Measurements from ENCODE around the gene CFAP251.
"Not testable (repeated sequence)": the region's sequence is repeated elsewhere in the genome, so short reads cannot be mapped to it uniquely, and the experiment has no call there.

Gene CFAP251

GRCh38 chr12:121908702-121909101 lies 9.7 kb upstream of the CFAP251 start:
- DNase-seq (ENCODE audit: low read depth in 3 of 3, low spot score in 1 of 3) = no peak

- no peak for DNase-seq (ENCODE audit: low read depth in 3 of 3, low spot score in 1 of 3)
Measured at GRCh38 chr12:121911824-121912585, 6.4 kb upstream of the CFAP251 start.

DNA sequence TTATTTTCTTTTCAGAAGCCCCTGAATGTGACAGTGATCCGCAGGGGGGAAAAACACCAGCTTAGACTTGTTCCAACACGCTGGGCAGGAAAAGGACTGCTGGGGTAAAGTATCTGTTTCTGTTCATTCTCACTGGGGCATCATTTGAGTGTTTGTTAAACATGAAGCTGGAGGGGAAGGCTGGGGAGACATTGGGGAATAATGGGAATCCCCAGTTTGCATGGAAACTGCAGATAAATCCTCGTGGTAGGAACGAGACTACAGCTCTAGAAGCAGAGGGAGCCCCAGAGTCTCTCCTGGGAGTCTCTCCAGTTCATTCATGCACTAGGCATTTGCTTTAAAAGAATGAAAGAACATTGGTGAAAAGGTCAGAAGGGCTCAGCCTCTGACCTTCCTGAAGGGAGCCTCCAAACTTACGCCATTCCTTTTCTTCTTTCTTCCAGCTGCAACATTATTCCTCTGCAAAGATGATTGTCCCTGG lies 2.5 kb upstream of the CFAP251 start:
- no peak for DNase-seq (ENCODE audit: low read depth in 3 of 3, low spot score in 1 of 3)

GRCh38 chr12:121916719-121917118 lies 1.7 kb upstream of the CFAP251 start:
- no peak for DNase-seq (ENCODE audit: low read depth in 3 of 3, low spot score in 1 of 3)

- no peak for DNase-seq (ENCODE audit: low read depth in 3 of 3, low spot score in 1 of 3)
Measured at GRCh38 chr12:121918679-121919038, 267 bp downstream of the CFAP251 start.

GRCh38 chr12:121921066-121921465 lies 2.7 kb downstream of the CFAP251 start:
- DNase-seq (ENCODE audit: low read depth in 3 of 3, low spot score in 1 of 3) = no peak

GRCh38 chr12:121925358-121925695 lies 6.9 kb downstream of the CFAP251 start:
- no peak for DNase-seq (ENCODE audit: low read depth in 3 of 3, low spot score in 1 of 3)

DNA sequence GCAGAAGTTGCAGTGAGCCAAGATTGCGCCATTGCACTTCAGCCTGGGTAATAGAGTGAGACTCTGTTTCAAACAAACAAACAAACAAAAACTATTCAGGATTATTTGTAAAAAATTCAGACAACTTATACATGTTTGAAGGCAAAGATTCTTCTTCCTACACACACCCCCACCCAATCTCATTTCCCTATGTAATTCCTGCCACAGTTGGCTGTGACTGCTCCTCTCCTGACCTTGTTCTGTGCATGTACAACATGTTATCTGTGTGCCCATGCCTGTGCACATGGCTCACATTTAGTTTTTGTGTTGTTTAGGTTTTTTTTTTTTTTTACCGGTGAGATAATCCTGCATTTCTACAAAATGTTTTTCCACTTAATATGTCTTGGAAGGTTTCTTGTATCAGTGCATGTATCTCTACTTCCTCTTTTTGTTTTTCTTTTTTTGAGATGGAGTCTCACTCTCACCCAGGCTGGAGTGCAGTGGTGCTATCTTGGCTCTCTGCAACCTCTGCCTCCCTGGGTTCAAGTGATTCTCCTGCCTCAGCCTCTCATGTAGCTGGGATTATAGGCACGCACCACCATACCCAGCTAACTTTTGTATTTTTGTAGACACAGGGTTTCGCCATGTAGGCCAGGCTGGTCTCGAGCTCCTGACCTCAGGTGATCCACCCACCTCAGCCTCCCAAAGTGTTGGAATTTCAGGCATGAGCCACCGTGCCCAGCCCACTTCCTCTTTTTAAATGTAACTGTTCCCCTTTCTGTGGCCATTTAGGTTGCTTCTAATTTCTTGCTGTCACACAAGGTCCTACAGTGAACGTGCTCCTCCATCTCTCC lies 8.7 kb downstream of the CFAP251 start:
- DNase-seq (ENCODE audit: low read depth in 3 of 3, low spot score in 1 of 3) = no peak

GRCh38 chr12:121927813-121928212 lies 9.4 kb downstream of the CFAP251 start:
- no peak for DNase-seq (ENCODE audit: low read depth in 3 of 3, low spot score in 1 of 3)

- DNase-seq (ENCODE audit: low read depth in 3 of 3, low spot score in 1 of 3) = not testable (repeated sequence)
Measured at GRCh38 chr12:121929545-121929944, 11.2 kb downstream of the CFAP251 start.

GRCh38 chr12:121930862-121931261 lies 12.5 kb downstream of the CFAP251 start:
- no peak for DNase-seq (ENCODE audit: low read depth in 3 of 3, low spot score in 1 of 3)

GRCh38 chr12:121932176-121932536 lies 13.8 kb downstream of the CFAP251 start:
- DNase-seq (ENCODE audit: low read depth in 3 of 3, low spot score in 1 of 3) = no peak

- DNase-seq (ENCODE audit: low read depth in 3 of 3, low spot score in 1 of 3) = no peak
Measured at GRCh38 chr12:121932914-121933521, 14.6 kb downstream of the CFAP251 start.

DNA sequence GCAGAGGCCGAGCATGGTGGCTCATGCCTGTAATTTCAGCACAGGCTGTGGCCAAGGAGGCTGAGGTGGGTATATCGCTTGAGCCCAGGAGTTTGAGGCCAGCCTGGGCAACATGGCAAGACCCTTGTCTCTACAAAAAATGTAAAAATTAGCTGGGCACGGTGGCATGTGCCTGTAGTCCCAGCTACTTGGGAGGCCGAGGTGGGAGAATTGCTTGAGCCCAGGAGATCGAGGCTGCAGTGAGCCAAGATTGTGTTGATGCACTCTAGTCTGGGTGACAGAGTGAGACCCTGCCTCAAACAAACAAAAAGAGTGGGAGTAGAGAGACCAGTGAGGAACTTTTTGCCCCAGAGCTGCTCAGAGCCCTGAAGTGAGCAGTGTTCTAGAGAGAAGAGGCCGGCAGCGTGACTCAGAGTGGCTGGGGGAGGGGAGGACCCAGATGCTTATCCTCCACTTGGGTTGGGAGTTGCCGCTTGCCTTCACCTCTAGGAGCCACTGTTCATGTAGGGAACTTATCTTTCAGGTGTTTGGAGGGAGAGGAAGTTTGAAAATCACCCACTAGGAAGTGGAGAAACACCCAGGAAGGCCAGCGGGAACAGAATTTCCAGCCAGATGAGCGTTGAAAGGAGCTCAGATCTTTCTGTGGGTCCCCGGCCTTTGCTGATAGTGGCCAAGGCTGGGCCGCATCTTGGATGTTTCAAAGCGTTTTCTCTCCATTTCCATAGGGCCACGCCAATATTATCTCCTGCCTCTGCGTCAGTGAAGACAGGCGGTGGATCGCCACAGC lies 15.3 kb downstream of the CFAP251 start:
- no peak for DNase-seq (ENCODE audit: low read depth in 3 of 3, low spot score in 1 of 3)

DNA sequence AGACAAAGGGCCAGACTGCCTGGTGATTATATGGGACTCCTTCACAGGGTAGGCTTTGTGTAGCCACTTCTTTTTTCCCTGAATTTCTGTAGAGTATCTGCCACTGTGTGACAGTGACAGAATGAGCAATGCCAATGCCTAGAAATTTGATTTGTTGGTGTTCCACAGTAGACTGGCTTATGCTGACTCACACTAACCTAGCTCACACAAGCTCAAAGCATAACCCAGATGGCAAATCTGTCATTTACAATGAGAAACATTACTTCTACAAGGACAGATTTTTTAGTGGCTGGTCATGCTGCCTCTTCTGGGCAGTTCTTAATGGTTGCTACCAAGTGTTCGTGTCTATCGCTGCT lies 15.9 kb downstream of the CFAP251 start:
- no peak for DNase-seq (ENCODE audit: low read depth in 3 of 3, low spot score in 1 of 3)

DNA sequence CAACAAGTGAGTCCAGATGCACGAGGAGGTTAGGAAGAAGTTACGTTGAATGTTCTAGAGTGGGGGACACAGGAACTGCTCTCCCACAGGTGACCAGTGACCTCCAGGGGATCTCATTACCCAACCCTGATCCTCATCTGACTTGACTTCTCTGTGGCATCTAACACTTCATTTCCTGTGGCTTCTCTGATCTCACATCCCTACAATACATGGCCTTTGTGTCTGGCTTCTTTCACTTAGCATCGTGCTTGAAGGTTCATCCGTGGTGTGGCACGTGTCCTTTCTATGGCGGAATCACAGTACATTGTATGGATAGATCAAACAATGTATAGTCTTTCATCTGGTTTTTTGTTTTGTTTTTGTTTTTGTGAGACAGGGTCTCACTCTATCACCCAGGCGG lies 19.3 kb downstream of the CFAP251 start:
- no peak for DNase-seq (ENCODE audit: low read depth in 3 of 3, low spot score in 1 of 3)

DNA sequence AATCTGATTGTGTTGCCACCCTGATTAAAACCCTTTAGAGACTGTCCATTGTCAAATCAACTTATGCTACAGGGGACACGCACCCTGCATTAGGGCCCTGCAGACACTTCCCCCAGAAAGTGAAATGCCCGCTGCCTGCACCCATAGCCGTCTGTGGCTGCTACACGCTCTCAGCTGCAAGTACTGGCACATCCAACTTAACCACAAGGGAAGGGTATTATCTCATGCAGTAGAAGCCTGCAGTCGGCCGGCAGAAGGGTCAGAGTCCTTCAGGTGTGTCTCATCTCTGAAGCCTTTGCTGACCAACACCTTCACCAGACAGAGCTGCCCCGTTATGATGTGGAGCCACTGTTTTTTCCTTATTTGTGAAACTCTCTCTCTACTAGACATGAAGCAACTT lies 20.8 kb downstream of the CFAP251 start:
- DNase-seq (ENCODE audit: low read depth in 3 of 3, low spot score in 1 of 3) = no peak

- no peak for DNase-seq (ENCODE audit: low read depth in 3 of 3, low spot score in 1 of 3)
Measured at GRCh38 chr12:121939992-121940766, 21.8 kb downstream of the CFAP251 start.

- no peak for DNase-seq (ENCODE audit: low read depth in 3 of 3, low spot score in 1 of 3)
Measured at GRCh38 chr12:121942145-121942718, 23.8 kb downstream of the CFAP251 start.

DNA sequence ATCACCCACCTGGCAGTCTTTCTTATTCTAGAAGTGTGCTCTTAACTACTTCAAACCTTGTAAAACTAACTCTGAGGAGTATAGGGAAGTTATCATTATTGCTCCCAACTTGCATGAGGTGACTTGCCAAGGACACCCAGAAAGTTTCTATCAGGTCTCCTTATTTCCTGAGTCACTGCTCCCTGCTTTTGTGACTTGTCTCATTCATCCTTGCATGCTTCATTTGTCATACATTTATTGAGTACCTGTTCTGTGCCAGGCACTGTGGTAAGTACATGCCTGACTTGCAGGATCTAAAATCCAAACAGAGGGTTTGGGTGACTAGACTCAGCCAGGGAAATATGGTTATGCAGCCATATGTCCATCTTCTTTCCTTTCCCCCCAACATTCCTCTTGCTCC lies 25.5 kb downstream of the CFAP251 start:
- DNase-seq (ENCODE audit: low read depth in 3 of 3, low spot score in 1 of 3) = no peak

Measured in stimulated activated CD4-positive, alpha-beta T cell treated with anti-CD3 and anti-CD28 coated beads, TNF-alpha, amount 100 ng/mL, for 1 hour (primary cell).